RPMI8226 (cell line): ENCODE measurements around the gene TLE3.

Source experiments
- DNase-seq: peaks from one replicate; pipeline ENCODE4 v3.0.0-alpha.2; 2015

Gene TLE3

DNA sequence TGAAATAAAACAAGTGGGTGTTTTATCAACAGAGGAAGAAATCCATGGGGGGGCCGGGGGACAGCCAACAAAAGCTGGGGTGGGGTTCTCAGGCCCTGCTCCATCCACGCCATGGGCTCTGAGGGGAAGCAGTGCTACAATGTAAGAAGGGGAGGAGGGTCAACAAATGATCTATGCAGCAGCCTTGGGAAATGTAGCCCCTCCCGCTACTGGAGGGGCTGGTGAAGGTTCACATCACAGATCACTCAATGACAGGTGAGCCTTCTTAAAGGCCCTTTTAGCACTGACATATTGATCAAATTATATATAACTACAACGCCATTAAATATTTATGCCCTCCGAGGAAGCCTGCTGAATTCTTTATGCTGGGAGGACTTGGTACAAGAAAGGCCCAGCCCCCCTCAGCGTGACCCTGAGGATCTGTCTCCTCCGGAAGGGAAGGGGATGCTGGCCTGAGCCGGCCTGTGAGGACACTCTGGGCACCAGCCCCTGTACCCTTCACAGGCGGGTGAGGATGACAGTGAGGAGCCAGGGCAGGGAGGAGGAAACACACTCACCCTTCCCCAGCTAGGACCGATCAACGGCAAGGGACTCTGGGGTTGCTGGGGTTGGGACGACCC is 15.3 kb downstream of the TLE3 start:
- no peak for DNase-seq

DNA sequence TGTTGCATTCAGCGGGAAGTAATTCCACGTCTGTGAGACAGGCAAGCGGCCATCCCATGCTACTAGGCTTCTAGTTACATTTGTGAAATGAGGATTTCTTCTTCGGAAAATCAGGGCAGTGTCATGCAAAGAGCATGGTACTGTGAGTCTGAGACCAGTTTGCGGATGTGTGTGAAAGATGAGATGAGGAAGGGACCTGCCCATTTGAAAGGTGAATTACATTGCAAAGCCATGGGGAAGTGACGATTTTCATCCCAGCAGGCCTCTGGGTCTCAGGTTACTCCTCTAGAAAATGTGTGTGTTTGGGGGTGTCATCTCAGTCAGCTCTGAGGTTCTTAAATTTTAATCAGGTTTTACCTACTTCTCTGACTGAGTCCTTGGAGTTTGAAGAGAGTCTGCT is 16.1 kb downstream of the TLE3 start:
- DNase-seq, result no peak

DNA sequence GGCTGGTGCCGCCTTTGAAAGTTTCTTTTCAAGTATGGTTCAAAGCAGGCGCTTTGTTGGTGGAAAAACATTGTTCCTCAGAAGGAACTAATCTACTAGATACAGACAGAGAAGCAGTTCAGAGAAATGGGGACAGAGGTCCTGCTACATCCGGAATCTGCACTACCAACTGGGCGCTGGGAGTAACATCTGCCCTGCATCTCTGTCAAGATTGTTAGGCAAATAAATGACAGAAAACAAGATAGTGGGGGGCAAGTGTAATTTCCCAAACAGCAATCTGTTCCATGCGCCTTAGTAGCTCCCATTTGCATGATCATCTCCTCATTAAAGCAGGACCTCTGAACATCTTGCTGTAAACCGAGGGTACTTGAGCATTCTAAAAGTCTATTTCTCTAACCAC is 17.4 kb downstream of the TLE3 start:
- DNase-seq, result no peak

DNA sequence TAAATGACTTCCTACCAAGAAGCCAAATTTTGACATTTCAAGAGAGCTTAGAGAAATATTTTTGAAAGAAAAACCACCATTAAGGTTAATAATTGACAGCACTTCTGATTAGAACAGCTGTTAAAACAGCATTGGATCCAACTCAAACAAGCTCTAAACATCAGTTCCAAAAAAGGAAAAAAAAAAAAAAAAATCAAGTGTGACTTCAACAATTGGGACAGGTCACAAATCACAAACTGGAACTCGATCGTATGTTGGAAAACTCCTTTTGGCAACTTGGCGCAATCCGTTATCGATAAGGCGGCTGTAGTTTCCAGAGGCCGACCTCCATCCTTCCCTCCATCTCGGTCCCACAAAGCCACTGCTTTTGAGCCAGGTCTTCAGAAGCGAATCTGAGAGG is 17.8 kb downstream of the TLE3 start:
- DNase-seq, result no peak

DNA sequence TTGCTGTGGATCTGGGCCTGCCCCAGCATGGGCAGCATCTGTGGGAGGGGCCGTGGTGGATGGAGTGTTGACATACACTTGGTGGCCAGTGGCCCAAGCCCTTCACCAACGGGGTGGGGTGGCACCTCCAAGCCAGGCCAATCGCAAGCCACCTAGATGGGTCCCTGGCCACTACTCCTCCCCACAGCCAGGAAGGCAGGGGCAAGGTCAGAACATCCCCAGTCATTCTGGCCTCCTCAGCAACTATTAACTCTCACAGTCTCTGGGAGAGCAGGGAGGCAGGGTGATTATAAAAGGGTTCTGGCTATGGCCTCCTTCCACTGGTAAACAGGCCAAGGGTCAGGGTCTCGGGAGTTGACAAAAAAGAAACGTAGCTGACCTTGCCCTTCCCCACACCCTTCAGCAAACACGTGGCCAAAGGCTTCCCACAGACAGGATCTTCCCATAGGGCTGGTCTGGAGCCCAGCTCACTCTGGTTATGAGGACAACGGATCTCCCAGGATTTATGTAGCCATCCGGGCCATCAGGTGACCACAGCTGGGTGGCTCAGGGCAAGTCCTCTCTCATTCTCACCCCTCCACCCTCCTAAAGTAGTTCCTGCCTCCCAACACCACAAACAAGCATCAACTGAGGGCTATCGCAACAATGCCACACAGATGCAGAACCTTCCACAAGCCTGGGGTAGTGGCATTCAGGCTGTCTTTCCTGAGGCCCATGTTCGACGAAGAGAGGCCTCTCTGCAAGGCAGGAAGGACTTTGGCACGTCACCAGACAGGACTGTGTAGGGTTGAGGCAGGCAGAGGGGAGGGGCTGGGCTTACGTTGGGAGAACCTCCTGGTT is 18.9 kb downstream of the TLE3 start:
- no peak for DNase-seq

DNA sequence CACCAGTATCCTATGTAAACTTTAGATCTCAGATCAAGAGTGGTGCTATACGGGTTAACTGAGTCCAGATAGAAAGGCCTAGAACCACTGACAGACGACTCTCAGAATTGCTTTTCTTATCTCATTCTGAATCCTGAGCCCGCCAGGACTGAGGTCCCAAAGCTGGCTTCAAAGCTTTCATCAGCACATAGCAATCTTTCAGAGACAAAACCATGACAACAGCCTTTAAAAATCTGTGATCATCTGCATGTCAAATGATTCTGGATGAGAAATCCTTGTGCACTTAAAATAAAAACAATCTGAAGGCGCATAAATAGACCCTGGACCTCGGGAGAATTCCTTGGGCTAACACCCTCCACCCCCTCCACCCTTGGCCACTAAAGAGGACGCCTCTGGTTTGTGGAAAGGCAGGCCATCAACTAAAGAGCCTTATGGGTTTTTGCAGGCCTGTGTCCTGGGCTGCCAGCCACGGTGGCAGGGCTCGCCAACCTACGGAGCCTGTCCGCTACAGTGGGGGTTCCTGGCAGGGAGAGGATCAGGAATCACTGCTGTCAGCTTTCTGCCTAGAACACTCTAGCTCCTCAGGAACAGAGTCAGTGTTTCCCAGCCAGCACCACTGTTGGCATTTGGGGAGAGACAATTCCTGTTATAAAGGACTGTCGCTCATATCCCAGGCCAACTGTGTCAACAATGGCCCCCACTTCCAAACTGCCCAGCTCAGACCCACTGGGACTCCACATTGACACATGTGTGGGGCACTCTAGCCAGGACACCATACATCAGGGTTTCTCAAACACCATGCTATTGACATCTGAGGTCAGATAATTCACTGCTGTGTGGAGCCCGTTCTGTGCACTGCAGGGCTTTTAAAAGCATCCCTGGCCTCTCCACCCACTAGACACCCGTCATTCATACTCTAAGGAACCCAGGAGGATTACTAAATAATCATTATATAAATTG is 20.2 kb downstream of the TLE3 start:
- DNase-seq, result no peak

DNA sequence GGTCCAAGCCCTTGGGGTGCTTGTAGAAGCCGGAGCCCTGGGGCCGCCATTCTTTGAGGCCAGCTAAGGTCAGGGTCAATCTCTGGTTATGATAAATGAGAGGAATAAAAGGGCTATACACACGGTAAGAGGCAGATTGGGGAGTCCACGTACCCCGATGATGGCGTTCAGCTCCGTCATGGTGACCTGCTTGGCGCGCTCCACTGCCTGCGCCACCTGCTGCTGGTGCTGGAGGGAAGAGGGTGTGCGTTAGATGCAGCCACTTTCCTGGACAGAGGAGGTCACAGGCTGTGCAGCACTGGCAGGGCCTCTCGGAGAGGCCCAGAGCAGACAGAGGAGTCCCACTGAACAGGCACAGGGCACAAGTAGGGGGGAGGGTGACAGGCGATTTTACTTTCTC is 23.3 kb downstream of the TLE3 start:
- DNase-seq, result no peak

DNA sequence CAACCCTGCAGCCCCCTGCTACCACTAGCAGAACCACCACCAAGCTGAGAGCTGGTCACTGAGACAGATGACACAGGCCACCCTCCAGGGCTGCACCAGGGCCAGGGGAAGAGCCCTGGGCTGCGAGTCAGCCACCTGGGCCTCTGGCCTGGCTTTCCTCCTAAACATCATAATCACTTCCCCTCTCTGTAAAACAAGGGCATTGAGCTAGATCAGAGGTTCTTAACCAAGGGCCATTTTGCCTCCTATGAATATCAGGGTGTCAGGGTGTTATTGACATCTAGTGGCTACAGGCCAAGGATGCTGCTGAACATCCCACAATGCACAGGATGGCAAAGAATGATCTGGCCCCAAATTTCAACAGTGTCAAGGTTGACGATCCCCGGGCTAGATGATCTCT is 25.2 kb downstream of the TLE3 start:
- DNase-seq, result no peak

DNA sequence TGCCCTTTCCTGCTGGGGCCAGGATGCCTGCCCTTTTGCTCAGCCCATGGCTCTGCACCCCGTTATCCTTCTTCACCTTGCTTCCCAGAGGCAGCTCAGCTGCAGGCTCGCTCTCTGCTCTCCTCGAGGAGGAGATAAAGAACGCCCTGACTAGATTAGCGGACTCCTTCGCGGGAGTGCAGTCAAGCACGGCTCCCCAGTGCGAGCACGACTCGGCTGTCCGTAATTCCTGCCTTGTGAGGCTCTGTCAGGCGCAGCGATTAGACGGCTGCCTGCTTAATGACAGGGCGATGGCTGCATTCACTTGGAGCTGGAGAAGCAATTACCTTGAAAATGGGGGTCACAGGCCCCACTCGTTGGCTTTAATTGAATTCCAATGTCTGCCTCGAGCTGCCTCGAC is 25.9 kb downstream of the TLE3 start:
- DNase-seq, result no peak

DNA sequence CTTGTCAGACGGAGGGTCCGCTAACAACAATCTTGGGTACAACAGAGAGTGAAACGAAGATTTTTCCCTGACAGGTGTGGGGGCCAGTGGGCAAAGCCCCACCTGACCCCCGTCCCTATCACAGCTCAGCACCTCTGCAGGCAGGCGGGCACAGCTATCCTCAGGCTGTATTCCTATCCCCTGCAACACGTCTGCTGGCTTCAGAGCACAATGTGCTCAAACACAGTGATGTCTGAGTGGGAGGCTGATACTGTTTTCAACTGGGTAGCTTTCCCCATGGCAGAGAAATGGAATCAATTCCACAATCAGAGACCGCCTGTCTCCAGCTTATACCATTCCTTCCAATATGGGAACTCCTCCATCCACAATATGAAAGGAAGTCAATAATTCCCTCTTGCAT is 28.0 kb downstream of the TLE3 start:
- no peak for DNase-seq

DNA sequence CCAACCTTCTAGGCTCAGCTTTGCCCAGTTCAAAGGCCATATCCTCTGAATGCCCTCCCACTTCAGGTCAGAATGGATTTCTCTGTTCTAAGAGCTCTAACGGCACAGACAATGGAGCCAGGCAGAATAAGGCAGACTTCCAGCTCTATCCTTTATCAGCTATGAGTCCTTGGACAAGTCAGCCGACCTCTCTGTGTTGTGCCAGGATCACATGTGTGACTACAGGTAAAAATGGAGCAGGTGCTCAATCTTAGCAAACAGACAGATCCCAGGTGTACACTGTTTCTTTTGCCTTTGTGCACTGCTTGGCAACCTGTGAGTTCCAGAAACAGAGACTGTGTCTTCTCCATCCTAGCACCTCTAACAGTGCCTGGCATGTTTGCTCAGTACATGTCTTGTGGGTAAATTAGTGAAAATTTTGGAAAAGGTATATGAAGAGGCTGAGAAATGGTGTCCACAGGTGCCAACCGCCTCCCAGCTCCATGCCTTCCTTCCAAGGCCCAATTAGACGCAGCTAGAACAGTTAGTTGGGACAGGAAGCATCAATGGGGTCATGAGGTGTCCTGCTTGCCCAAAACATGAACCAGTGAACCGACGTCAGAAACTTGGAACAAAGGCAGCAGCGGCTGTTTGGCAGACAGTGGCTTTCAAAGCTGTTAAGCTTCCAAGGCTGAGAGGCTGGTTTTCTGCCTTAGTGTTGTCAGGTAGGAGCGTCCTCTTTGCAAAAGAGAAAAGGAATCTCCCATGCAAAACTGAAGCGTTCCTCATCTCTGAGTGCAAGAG is 28.7 kb downstream of the TLE3 start:
- DNase-seq, result no peak

DNA sequence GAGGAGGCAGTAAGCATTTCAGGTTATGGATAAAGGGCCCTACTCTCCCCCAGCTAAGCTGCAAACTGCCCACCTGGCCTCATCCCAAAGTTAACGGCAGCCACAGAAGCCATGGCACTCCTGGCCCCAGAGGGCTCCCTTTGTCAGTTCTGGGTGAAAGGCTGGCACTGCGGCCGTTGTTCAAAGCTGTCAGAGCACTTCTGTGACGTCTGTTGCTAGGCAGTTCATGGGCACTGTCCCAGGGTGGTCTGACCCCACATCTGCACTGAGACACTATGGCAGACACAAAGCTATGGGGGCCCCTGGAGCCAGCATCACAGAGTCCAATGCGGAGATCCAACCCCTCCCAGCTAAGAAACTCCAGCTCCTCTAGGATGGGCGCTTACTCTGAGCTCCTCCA is 30.0 kb downstream of the TLE3 start:
- no peak for DNase-seq

DNA sequence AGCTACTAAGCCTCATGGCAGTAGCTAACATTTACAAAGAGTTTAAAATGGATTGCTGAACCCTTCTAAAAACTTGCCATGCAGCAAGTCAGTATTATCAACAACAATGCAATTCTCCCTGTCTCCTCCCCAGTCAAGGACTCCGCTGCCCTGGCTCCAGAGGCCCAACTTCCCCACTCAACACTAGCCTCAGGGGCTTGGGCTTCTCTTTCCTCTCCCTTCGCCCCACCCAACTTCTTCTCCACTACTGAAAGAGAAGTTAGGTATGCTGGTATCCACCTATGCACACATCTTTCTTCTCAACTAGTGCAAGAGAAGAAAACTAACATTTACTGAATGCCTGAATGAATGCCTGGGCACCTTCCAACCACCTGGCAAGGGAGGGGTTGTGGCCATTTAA is 30.7 kb downstream of the TLE3 start:
- no peak for DNase-seq

DNA sequence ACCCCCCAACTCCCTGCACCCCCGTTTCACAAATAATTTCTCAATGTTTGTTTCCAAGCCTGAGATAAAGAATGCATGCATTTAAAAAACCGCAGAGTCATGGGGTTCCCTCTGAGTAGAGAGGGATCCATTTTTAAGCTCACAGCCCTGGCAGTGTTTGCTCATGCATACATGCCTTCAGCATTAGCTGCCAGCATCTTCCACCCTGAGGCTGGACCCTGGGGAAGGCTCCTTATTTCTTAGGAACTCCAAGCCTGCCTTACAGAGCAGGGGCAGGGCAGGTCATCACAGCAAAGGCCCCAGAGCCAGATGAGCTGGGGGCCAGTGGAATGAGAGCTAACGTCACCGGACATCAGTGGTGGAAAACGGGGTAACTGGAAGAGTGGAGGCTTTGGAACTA is 31.3 kb downstream of the TLE3 start:
- DNase-seq, result no peak

DNA sequence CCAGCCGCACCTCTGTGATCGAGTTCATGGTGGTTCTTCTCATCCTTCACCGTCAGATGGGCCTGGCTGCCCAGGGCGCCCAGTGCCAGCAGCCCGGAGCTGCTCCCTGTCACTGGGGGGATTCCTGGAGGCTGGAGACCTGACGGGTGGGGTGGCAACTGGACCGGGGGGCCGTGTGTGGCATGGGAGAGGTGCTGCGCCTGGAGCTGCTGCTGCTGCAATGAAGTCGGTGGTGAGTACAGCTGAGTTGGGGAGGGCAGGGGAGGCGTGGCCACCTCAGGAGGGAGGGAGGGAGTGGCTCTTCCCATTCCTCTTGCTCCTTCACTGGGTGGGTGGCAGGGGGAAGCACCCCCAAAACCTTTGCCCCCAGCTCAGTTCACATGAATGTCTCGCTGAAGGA is 31.7 kb downstream of the TLE3 start:
- DNase-seq, result no peak

DNA sequence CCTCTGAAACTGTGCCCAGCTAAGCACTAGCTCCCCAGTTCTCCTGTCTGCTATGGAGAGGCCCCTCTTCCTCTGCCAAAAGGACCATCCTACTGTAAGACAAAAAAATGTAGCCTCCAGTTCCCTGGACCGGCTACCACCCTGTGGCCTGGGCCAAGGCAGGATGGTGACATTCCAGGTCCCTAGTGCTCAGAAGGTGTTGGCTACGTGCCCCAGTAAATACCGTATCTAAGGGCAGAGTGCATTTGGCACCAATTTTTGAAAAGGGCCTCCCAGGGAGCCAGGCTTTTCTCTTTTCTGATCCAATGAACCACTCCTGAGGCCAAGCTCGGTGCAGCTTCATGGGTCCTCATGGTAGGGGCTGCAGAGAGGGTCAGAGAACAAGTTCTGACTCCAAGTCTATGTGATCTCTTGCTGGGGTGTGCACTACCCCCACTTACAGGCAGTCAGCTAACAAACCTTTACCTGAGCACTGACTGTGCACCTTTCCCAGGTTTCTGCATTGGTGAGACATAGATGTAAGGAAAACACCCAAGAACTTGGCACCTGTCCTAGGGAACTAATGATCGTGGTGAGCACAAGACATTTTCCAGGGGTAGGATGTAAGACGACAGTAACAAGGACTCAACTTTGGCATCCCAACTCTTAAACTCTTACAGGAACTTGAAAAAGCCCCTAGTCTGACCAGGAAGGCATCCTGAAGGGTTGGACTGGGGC is 32.6 kb downstream of the TLE3 start:
- no peak for DNase-seq

DNA sequence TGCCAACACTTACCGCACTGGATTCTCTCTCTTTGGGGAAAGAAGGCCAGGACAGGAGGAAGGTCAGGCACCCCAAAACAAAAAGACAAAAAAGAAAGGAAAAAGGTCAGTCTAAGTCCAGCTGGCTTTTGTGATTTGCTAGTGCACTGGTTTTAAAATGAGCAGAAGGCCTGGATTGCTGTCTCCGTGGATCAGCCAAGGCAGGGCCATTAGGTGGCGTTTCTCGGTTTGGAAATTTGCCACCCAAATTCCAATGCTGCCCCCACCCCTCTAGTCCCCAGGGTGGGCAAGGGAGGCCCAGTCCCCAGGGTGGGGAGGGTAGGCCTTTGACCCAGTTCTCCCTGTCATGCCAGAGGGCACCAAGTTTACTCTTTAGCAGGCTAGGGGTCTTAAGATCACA is 33.3 kb downstream of the TLE3 start:
- DNase-seq, result no peak

DNA sequence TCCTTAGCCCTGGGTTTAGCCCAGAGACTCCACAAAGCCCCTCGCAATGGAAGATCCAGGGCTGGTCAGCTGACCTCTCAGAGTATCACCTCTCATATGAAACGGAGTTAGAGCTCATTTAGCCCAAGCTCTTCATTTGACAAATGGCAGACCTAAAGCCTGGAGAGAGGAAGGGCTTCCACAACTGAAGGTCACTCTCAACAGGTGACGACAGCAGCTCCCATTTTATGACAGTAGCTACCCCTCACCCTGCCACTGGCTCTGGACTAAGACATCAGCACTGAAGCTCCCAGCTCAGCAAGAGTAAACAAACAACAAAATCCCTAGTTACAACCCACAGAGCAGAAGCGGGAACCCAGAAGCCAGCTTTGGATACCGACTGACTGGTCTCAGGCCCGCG is 33.7 kb downstream of the TLE3 start:
- DNase-seq, result no peak

DNA sequence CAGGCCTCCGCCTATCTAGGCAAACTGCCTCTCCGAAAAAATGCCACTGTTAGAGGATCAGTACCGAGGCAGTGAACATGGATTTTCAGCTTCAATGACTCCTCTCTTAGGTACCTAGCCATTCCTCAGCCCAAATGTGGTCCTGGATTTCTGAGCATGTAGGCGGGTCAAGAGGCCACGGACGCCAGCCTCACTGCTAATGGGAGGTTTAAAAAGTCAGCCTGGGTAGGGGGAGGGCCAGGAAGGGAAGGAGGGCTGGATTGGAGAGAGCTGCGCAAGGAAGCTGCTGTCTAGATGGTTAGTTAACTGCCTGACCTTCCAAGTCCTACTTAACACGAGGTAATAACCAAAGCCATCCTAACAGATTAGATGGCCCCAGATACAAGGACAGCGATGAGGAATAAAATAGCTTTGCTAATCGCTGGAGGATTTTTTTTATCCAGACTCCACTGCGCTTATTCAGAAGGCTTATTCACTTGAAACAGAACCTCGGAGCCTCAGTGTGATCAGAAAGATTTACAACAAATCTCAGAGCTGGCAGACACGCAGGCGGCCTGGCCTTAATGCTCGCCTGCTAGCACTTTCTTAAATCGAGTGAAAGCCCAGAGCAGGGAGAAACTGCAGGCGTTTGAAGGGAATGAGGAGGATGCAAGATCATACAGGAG is 34.3 kb downstream of the TLE3 start:
- no peak for DNase-seq

DNA sequence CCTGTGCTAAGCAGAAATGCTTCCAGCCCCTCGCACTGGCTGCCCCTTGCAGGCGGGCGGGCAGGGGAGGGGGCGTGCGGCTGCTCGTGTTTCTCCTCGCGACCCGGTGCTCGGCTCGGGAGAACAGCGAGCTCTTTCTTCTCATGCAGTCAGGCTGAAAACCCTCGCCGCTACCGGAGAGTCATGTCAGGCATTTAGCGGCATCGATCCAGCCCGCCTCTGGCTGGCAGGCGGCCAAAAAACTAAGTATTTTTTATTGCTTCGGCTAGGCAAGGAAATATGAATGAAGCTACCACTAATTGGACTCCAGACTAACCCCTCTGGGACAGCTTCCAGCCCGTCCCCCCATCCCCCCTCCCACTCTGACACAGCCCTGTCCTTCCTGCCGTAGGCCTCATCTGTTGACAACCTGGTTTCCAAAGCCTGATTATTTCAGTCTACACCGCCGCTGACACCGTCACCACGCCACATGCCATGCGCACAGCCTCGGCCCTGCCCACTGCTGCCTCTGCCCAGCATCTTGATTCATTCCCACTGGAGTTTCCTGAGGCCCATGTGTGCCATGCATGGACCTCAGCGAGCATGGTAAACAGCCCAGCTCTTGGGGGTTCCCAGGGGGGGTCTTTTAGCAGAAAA is 35.3 kb downstream of the TLE3 start:
- DNase-seq, result no peak

DNA sequence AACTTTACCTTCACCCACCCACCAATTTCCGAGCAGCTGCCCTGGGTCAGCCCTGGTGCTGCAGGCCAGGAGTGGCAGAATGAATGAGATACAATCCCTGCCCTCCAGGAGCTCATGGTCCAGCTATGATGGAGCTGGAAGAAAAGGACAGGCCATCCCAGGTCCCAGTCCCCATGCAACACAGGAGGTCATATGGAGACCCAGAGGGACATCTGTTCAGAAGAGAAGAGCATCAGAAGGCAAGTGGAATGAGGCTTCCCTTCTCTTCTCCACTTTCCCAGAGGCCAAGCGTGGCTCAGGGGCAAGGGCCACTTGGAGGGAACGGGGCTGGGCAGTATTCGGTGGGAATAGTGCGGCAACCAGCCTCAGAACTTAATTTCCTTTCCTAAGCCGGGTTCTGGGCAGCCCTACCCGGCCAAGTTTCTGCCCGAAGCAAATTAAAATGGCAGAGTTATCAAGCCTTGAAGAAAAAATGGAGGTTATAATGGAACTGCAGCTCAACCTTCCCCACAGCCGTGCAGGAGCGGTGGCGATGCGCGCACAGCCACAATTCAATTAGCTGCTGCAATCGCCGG is 35.9 kb downstream of the TLE3 start:
- no peak for DNase-seq
